HFFc6 (cell line): ENCODE data around the gene NOP10. TPM values are rescaled to one million over a fixed set of nuclear protein-coding genes. Genes with fewer than 3 reads are reported as not detected.

Experiments used
- DNase-seq: peaks from one replicate; pipeline ENCODE4 v3.0.0-alpha.2; 2018
- H3K27ac Mint-ChIP-seq: 2 replicates; pipeline ENCODE4 v1.8.0; 2020; ENCODE audit warnings: mild to moderate bottlenecking, mixed read lengths
- H3K27me3 Mint-ChIP-seq: 2 replicates; pipeline ENCODE4 v1.8.0; 2021; ENCODE audit warnings: mild to moderate bottlenecking, moderate library complexity, mixed read lengths; ENCODE audit not compliant: insufficient read depth
- H3K36me3 Mint-ChIP-seq: 2 replicates; pipeline ENCODE4 v1.8.0; 2021; ENCODE audit warnings: low read depth, mixed read lengths
- H3K4me1 Mint-ChIP-seq: 2 replicates; pipeline ENCODE4 v1.8.0; 2020; ENCODE audit warnings: low read depth, mixed read lengths
- H3K4me3 Mint-ChIP-seq: 2 replicates; pipeline ENCODE4 v1.8.0; 2020; ENCODE audit warnings: mild to moderate bottlenecking, moderate library complexity, mixed read lengths
- H3K9me3 Mint-ChIP-seq: 2 replicates; pipeline ENCODE4 v1.8.0; 2020; ENCODE audit warnings: mild to moderate bottlenecking, mixed read lengths
- total RNA-seq, 6 experiments: library from RNA; stranded (reverse); fragmentation: NEBNext Ultra II Directional; extraction: Animal tissue kit (Norgen Biotek cat#: 25700); gene quantifications; 2 replicates in 1 of 6; 3 replicates in 5 of 6; pipeline ENCODE4 v1.2.3, GENCODE V29; 2021
- TF ChIP-seq, protein P1 (sequence below): fragments of 200-600 bp; sonication (generic); IDR thresholded peaks from 2 replicates; pipeline ENCODE4 v1.5.0; 2021; ENCODE audit warnings: antibody characterized with exemption, mild to moderate bottlenecking

NOP10 gene
- total RNA-seq, 6 experiments from 2014 or later, result 183 to 226 (median 200) TPM

- no peaks in the 10 kb centered on the region for H3K36me3 Mint-ChIP-seq
- H3K4me1 Mint-ChIP-seq, result peaks cover 12% of the 10 kb centered on the region
- TF ChIP-seq, protein P1, sequence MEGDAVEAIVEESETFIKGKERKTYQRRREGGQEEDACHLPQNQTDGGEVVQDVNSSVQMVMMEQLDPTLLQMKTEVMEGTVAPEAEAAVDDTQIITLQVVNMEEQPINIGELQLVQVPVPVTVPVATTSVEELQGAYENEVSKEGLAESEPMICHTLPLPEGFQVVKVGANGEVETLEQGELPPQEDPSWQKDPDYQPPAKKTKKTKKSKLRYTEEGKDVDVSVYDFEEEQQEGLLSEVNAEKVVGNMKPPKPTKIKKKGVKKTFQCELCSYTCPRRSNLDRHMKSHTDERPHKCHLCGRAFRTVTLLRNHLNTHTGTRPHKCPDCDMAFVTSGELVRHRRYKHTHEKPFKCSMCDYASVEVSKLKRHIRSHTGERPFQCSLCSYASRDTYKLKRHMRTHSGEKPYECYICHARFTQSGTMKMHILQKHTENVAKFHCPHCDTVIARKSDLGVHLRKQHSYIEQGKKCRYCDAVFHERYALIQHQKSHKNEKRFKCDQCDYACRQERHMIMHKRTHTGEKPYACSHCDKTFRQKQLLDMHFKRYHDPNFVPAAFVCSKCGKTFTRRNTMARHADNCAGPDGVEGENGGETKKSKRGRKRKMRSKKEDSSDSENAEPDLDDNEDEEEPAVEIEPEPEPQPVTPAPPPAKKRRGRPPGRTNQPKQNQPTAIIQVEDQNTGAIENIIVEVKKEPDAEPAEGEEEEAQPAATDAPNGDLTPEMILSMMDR, result no peak
- no peaks in the 10 kb centered on the region for H3K9me3 Mint-ChIP-seq
- no peak overlapping the region for H3K4me3 Mint-ChIP-seq
- H3K27me3 Mint-ChIP-seq, result peaks cover 17% of the 10 kb centered on the region
- DNase-seq, result no peak
- H3K27ac Mint-ChIP-seq, result no peak overlapping the region
These were observed 31.0 kb upstream of the NOP10 start for GRCh38 chr15:34373951-34374350.

- peaks cover 28% of the 10 kb centered on the region for H3K4me1 Mint-ChIP-seq
- no peaks in the 10 kb centered on the region for H3K27me3 Mint-ChIP-seq
- TF ChIP-seq, protein P1, result no peak
- H3K36me3 Mint-ChIP-seq, result no peaks in the 10 kb centered on the region
- no peak overlapping the region for H3K27ac Mint-ChIP-seq
- H3K9me3 Mint-ChIP-seq, result no peaks in the 10 kb centered on the region
- H3K4me3 Mint-ChIP-seq, result no peak overlapping the region
- no peak for DNase-seq
These were observed 27.7 kb upstream of the NOP10 start for GRCh38 chr15:34370643-34371042.

GRCh38 chr15:34370129-34370528 lies 27.2 kb upstream of the NOP10 start:
- H3K27ac Mint-ChIP-seq, result no peak overlapping the region
- TF ChIP-seq, protein P1, result no peak
- no peak for DNase-seq
- peaks cover 33% of the 10 kb centered on the region for H3K4me1 Mint-ChIP-seq
- H3K9me3 Mint-ChIP-seq, result no peaks in the 10 kb centered on the region
- H3K4me3 Mint-ChIP-seq, result no peak overlapping the region
- H3K36me3 Mint-ChIP-seq, result no peaks in the 10 kb centered on the region
- H3K27me3 Mint-ChIP-seq, result no peaks in the 10 kb centered on the region

- Mint-ChIP-seq H3K9me3 (no peaks in the 10 kb centered on the region), H3K27ac (peak within 1 kb of the TSS; percentile 80), H3K27me3 (no peaks in the 10 kb centered on the region), H3K4me3 (peak within 1 kb of the TSS; percentile 97), H3K36me3 (no peaks in the 10 kb centered on the region; the same call in 1 of the 2 replicates), H3K4me1 (peaks cover 34% of the 10 kb centered on the region)
- TF ChIP-seq, protein P1, result peak; percentile 95
- DNase-seq, result peak; percentile 66
These were observed 24.5 kb upstream of the NOP10 start, which contains the start of gene LPCAT4 for GRCh38 chr15:34367101-34368081. Gene LPCAT4, minus strand, starts transcription at chr15:34367196. Its CDS starts 96 bp downstream, at chr15:34367100.

- no peaks in the 10 kb centered on the region; the same call in 1 of the 2 replicates for H3K36me3 Mint-ChIP-seq
- peaks cover 34% of the 10 kb centered on the region for H3K4me1 Mint-ChIP-seq
- H3K27me3 Mint-ChIP-seq, result no peaks in the 10 kb centered on the region
- H3K27ac Mint-ChIP-seq, result peak overlapping the region; percentile 54
- H3K9me3 Mint-ChIP-seq, result no peaks in the 10 kb centered on the region
- TF ChIP-seq, protein P1, result no peak
- DNase-seq, result no peak
- peak overlapping the region; percentile 97 for H3K4me3 Mint-ChIP-seq
These were observed 23.5 kb upstream of the NOP10 start for GRCh38 chr15:34366271-34367065.
